SH-SY5Y (cell line): Measurements from ENCODE around the gene ATAD3B.

Experiments used
- GATA2 ChIP-seq: IDR thresholded peaks from 2 replicates; pipeline ENCODE4 v1.6.1; 2011; ENCODE audit warnings: mild to moderate bottlenecking, low read depth, low read length
- GATA3 ChIP-seq: IDR thresholded peaks from 2 replicates; pipeline ENCODE4 v1.6.1; 2011; ENCODE audit warnings: low read depth, mild to moderate bottlenecking, low read length, moderate library complexity

- TF ChIP-seq GATA2 = no peak
- TF ChIP-seq GATA3 = no peak
Measured at GRCh38 chr1:1423245-1423597, 48.3 kb upstream of the ATAD3B start.
